GM19455 (cell line): ENCODE measurements around the gene GPR171.

Source experiments
- ATAC-seq: cut with Tn5 transposase; IDR thresholded peaks from one replicate; pipeline ENCODE4 v1.9.1; 2021; ENCODE audit not compliant: unreplicated experiment

The GPR171 gene

GRCh38 chr3:151213881-151214280, 10.9 kb upstream of the GPR171 start:
- ATAC-seq: no peak

- ATAC-seq: no peak
These were observed 10.1 kb upstream of the GPR171 start for GRCh38 chr3:151213151-151213550.

GRCh38 chr3:151210676-151211381, 7.8 kb upstream of the GPR171 start:
- no peak for ATAC-seq

GRCh38 chr3:151209654-151210053, 6.6 kb upstream of the GPR171 start:
- ATAC-seq: no peak

GRCh38 chr3:151206201-151206600, 3.2 kb upstream of the GPR171 start:
- no peak for ATAC-seq

GRCh38 chr3:151205482-151205881, 2.5 kb upstream of the GPR171 start:
- ATAC-seq: no peak

GRCh38 chr3:151204530-151205402, 1.8 kb upstream of the GPR171 start:
- no peak for ATAC-seq

- no peak for ATAC-seq
These were observed 1.8 kb downstream of the GPR171 start for GRCh38 chr3:151201051-151201730.

GRCh38 chr3:151200586-151200985, 2.4 kb downstream of the GPR171 start:
- no peak for ATAC-seq

GRCh38 chr3:151199554-151200438, 3.2 kb downstream of the GPR171 start:
- no peak for ATAC-seq

- ATAC-seq: no peak
These were observed 4.2 kb downstream of the GPR171 start for GRCh38 chr3:151198849-151199248.

- no peak for ATAC-seq
These were observed 4.8 kb downstream of the GPR171 start for GRCh38 chr3:151197981-151198767.

- ATAC-seq: no peak
These were observed 5.8 kb downstream of the GPR171 start for GRCh38 chr3:151197228-151197627.

- no peak for ATAC-seq
These were observed 6.6 kb downstream of the GPR171 start for GRCh38 chr3:151196434-151196833.

GRCh38 chr3:151195826-151196225, 7.2 kb downstream of the GPR171 start:
- no peak for ATAC-seq

GRCh38 chr3:151192545-151192944, 10.5 kb downstream of the GPR171 start:
- ATAC-seq: no peak

- ATAC-seq: no peak
These were observed 11.9 kb downstream of the GPR171 start for GRCh38 chr3:151191095-151191494.

- no peak for ATAC-seq
These were observed 19.7 kb downstream of the GPR171 start for GRCh38 chr3:151183265-151183671.

GRCh38 chr3:151182349-151183079, 20.5 kb downstream of the GPR171 start:
- no peak for ATAC-seq
